K562 (cell line): ENCODE measurements around the gene ARSK. TPM values are rescaled to one million over a fixed set of nuclear protein-coding genes. Genes with fewer than 3 reads are reported as not detected.

Source experiments
- ARNT ChIP-seq, 2 experiments: fragments of 450-650 bp; IDR thresholded peaks; 2 replicates each; pipeline ENCODE4 v1.6.1; 2016; ENCODE audit warnings: mild to moderate bottlenecking in 1 of 2
- ATF7 ChIP-seq: fragments of 450-650 bp; IDR thresholded peaks from 2 replicates; pipeline ENCODE4 v1.7.1; 2014; ENCODE audit warnings: mild to moderate bottlenecking, moderate library complexity
- CEBPB ChIP-seq: fragments of 450-650 bp; IDR thresholded peaks from 2 replicates; pipeline ENCODE4 v1.6.1; 2016; ENCODE audit warnings: missing genetic modification characterization, missing compliant biosample characterization
- DIDO1 ChIP-seq: fragments of 450-650 bp; IDR thresholded peaks from 2 replicates; pipeline ENCODE4 v1.6.1; 2016; ENCODE audit warnings: low read depth, missing biosample characterization, missing genetic modification characterization
- HNRNPL ChIP-seq: fragments of 200-400 bp; formaldehyde crosslinking; IDR thresholded peaks from 2 replicates; pipeline ENCODE4 v1.6.1; 2017; ENCODE audit warnings: low read depth, mild to moderate bottlenecking, low read length
- KDM1A ChIP-seq, 2 experiments: fragments of 450-650 bp; IDR thresholded peaks; 2 replicates each; pipeline ENCODE4 v1.6.1; 2016; ENCODE audit warnings: mild to moderate bottlenecking in 2 of 2
- MIER1 ChIP-seq: fragments of 450-650 bp; IDR thresholded peaks from 2 replicates; pipeline ENCODE4 v1.6.1; 2016; ENCODE audit warnings: antibody characterized with exemption, mild to moderate bottlenecking, low read depth
- MTA1 ChIP-seq: fragments of 450-650 bp; IDR thresholded peaks from 2 replicates; pipeline ENCODE4 v1.6.1; 2017; ENCODE audit warnings: borderline replicate concordance
- NFRKB ChIP-seq: fragments of 450-650 bp; IDR thresholded peaks from 2 replicates; pipeline ENCODE4 v1.6.1; 2016; ENCODE audit warnings: low read depth
- PCBP2 ChIP-seq: fragments of 200-400 bp; formaldehyde crosslinking; IDR thresholded peaks from 2 replicates; pipeline ENCODE4 v1.6.1; 2018; ENCODE audit warnings: low read length, low read depth, mild to moderate bottlenecking, moderate library complexity; ENCODE audit not compliant: poor library complexity, severe bottlenecking
- PHF8 ChIP-seq: fragments of 200-600 bp; sonication (generic); IDR thresholded peaks from 2 replicates; pipeline ENCODE4 v1.6.1; 2012; ENCODE audit warnings: mixed run types, mild to moderate bottlenecking, inconsistent platforms, low read length, moderate library complexity, borderline replicate concordance
- POLR2AphosphoS5 ChIP-seq: IDR thresholded peaks from 2 replicates; pipeline ENCODE4 v1.6.1; 2011; ENCODE audit warnings: mild to moderate bottlenecking, low read depth, low read length, moderate library complexity; ENCODE audit not compliant: control insufficient read depth, insufficient read depth
- PURB ChIP-seq: sonication (generic); formaldehyde crosslinking; IDR thresholded peaks from 2 replicates; pipeline ENCODE4 v1.9.0; 2021; ENCODE audit warnings: low read depth, mild to moderate bottlenecking, missing genetic modification reagents
- RCOR1 ChIP-seq, 2 experiments: IDR thresholded peaks; 2 replicates each; pipeline ENCODE4 v1.6.1; 2012; ENCODE audit warnings: low read depth in 2 of 2, low read length in 2 of 2, borderline replicate concordance in 1 of 2, improper control_type of control experiment in 1 of 2
- SIX5 ChIP-seq, 2 experiments: IDR thresholded peaks; 2 replicates each; pipeline ENCODE4 v1.6.1; 2011; ENCODE audit warnings: low read length in 2 of 2, borderline replicate concordance in 1 of 2, low read depth in 1 of 2, mild to moderate bottlenecking in 1 of 2, moderate library complexity in 1 of 2; ENCODE audit not compliant: insufficient read depth in 1 of 2
- SP1 ChIP-seq: sonication (generic); formaldehyde crosslinking; IDR thresholded peaks from 2 replicates; pipeline ENCODE4 v1.8.1; 2022; ENCODE audit warnings: mild to moderate bottlenecking, missing genetic modification reagents
- SP2 ChIP-seq: IDR thresholded peaks from 2 replicates; pipeline ENCODE4 v1.6.1; 2011; ENCODE audit warnings: mild to moderate bottlenecking, low read depth, low read length, moderate library complexity; ENCODE audit not compliant: poor library complexity, severe bottlenecking; ENCODE audit errors: extremely low read depth
- TEAD4 ChIP-seq, 2 experiments: sonication (generic) in 1 of 2; formaldehyde crosslinking in 1 of 2; IDR thresholded peaks; 2 replicates each; pipeline versions ENCODE4 v1.6.1 to v1.8.0; 2012 to 2022; ENCODE audit warnings: borderline replicate concordance in 1 of 2, inconsistent platforms in 1 of 2, low read length in 1 of 2, mild to moderate bottlenecking in 1 of 2, missing genetic modification reagents in 1 of 2
- ZBTB17 ChIP-seq: fragments of 450-650 bp; formaldehyde crosslinking; IDR thresholded peaks from 2 replicates; pipeline ENCODE4 v1.4.0; 2020; ENCODE audit warnings: mild to moderate bottlenecking
- ZC3H11A ChIP-seq: IDR thresholded peaks from 2 replicates; pipeline ENCODE4 v1.6.1; 2012; ENCODE audit warnings: low read depth, low read length, improper control_type of control experiment
- ZC3H4 ChIP-seq: sonication (generic); formaldehyde crosslinking; IDR thresholded peaks from 2 replicates; pipeline ENCODE4 v1.9.0; 2021; ENCODE audit warnings: missing genetic modification reagents, borderline replicate concordance
- ZNF124 ChIP-seq: sonication (generic); formaldehyde crosslinking; IDR thresholded peaks from 2 replicates; pipeline ENCODE4 v1.8.1; 2022; ENCODE audit warnings: missing genetic modification reagents
- ZNF133 ChIP-seq: fragments of 250-450 bp; sonication (Bioruptor Pico); IDR thresholded peaks from 2 replicates; pipeline ENCODE4 v1.4.0; 2020; ENCODE audit warnings: mild to moderate bottlenecking
- ZNF507 ChIP-seq: conservative IDR thresholded peaks from 2 replicates; pipeline ENCODE4 v1.6.1; 2017; ENCODE audit warnings: missing genetic modification characterization, missing compliant biosample characterization
- ZNF551 ChIP-seq: fragments of 250-450 bp; sonication (Bioruptor Pico); IDR thresholded peaks from 2 replicates; pipeline ENCODE4 v1.5.0; 2021; ENCODE audit warnings: mild to moderate bottlenecking, moderate library complexity
- ZNF766 ChIP-seq: fragments of 200-800 bp; sonication (Bioruptor generic); conservative IDR thresholded peaks from 2 replicates; pipeline ENCODE4 v1.6.1; 2016; ENCODE audit warnings: missing genetic modification characterization, missing compliant biosample characterization
- polyA plus RNA-seq, 8 experiments: library from polyadenylated mRNA; depleted of rRNA in 4 of 8; stranded (reverse) in 5 of 8; unstranded in 3 of 8; fragments of >200 nt; fragmentation: Nextera tagmentation in 2 of 8; fragmentation: Illumina TruSeq in 1 of 8; extraction: Ambion mirVana in 2 of 8; extraction: Trizol in 1 of 8; gene quantifications; 2 replicates each; pipeline versions ENCODE4 v1.2.1 to v1.2.3, GENCODE V29; 2011 to 2014; ENCODE audit warnings: inconsistent platforms in 1 of 8, missing spikeins in 1 of 8
- total RNA-seq, 7 experiments: library from RNA; depleted of rRNA in 6 of 7; stranded (reverse); fragments of >200 nt in 6 of 7; fragmentation: Illumina TruSeq in 2 of 7; extraction: Trizol in 2 of 7; gene quantifications; 2 replicates each; pipeline versions ENCODE4 v1.2.1 to v1.2.3, GENCODE V29; 2011 to 2021; ENCODE audit warnings: low replicate concordance in 1 of 7
- TF ChIP-seq, protein P1 (sequence below): IDR thresholded peaks from 2 replicates; pipeline ENCODE4 v1.6.1; 2014; ENCODE audit warnings: antibody characterized with exemption
- TF ChIP-seq, protein P2 (sequence below): fragments of 250-450 bp; sonication (Bioruptor Pico); IDR thresholded peaks from 2 replicates; pipeline ENCODE4 v1.5.0; 2020; ENCODE audit warnings: mild to moderate bottlenecking

The ARSK gene
- total and polyA plus RNA-seq, 9 of the 15 experiments (the other 6 are each of a cell fraction or from before 2014, with no cell fraction given), result 2.7 to 9.4 (median 7.1) TPM

DNA sequence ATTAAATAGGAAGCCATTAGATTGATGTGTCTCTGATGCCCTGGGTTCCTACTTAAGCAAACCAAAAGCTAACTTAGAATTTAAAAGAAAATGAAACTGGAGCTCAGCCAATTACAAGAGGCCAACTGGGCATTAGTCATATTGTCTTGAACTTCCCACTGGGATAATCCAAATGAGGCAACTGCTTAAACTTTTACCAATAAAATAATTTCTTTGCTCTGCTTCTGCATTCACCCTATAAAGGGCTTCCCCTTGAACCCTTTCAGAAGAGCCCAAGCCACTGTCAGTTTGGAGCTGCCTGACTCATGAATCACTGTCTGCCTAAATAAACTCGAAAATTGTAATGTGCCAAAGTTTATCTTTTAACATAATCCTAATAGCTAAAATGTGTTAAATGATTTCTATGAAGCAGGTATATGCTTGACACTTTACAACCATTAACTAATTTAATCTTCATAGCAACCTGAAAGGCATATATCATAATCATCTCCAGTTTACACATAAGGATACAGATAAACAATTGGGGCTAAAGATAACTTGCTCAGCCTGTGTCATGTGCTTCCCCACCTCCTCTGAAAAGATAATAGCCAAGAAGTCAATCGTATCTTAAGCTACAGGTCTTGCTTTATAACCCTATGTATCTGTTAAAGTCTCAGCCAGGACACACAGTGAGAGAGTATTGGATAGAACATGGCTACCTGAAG lies 76.5 kb downstream of the ARSK start (continued):
- TF ChIP-seq SIX5 (IDR thresholded peaks at IDR 0.05; ENCODE audit: borderline replicate concordance in 1 of 2, insufficient read depth in 1 of 2, low read depth in 1 of 2, low read length in 2 of 2) (no peak), PURB (CRISPR knock-in tag) (no peak), CEBPB (tag) (no peak), POLR2AphosphoS5 (no peak), ATF7 (no peak), ZC3H4 (CRISPR knock-in tag) (no peak), HNRNPL (no peak), MIER1 (no peak), ZNF507 (tag) (no peak), ARNT (IDR thresholded peaks at IDR 0.05) (no peak), KDM1A (IDR thresholded peaks at IDR 0.05) (peak in 1 of 2 experiments; percentile 59; a peak in 3 of 4 replicates), SP2 (no peak), RCOR1 (IDR thresholded peaks at IDR 0.05; ENCODE audit: borderline replicate concordance in 1 of 2, low read depth in 2 of 2, low read length in 2 of 2) (no peak), NFRKB (no peak), ZNF766 (no peak), ZNF124 (CRISPR knock-in tag) (no peak), ZNF551 (CRISPR knock-in tag) (no peak), ZNF133 (CRISPR knock-in tag) (no peak), MTA1 (no peak), SP1 (CRISPR knock-in tag) (no peak), PCBP2 (no peak), ZC3H11A (no peak), PHF8 (no peak), DIDO1 (tag) (no peak), ZBTB17 (CRISPR knock-in tag) (no peak), TEAD4 (IDR thresholded peaks at IDR 0.05; ENCODE audit: low read length) (peak; percentile 60), TEAD4 (CRISPR knock-in tag; IDR thresholded peaks at IDR 0.05; ENCODE audit: borderline replicate concordance) (no peak)
- TF ChIP-seq, protein P1, sequence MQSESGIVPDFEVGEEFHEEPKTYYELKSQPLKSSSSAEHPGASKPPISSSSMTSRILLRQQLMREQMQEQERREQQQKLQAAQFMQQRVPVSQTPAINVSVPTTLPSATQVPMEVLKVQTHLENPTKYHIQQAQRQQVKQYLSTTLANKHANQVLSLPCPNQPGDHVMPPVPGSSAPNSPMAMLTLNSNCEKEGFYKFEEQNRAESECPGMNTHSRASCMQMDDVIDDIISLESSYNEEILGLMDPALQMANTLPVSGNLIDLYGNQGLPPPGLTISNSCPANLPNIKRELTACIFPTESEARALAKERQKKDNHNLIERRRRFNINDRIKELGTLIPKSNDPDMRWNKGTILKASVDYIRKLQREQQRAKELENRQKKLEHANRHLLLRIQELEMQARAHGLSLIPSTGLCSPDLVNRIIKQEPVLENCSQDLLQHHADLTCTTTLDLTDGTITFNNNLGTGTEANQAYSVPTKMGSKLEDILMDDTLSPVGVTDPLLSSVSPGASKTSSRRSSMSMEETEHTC, result 0 out of 2 replicates have a peak, but pooled peaks have one; percentile 32
- TF ChIP-seq, protein P2, sequence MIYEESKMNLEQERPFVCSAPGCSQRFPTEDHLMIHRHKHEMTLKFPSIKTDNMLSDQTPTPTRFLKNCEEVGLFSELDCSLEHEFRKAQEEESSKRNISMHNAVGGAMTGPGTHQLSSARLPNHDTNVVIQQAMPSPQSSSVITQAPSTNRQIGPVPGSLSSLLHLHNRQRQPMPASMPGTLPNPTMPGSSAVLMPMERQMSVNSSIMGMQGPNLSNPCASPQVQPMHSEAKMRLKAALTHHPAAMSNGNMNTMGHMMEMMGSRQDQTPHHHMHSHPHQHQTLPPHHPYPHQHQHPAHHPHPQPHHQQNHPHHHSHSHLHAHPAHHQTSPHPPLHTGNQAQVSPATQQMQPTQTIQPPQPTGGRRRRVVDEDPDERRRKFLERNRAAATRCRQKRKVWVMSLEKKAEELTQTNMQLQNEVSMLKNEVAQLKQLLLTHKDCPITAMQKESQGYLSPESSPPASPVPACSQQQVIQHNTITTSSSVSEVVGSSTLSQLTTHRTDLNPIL (CRISPR knock-in tag), result no peak
